OCI-M2 (cell line): Measurements from ENCODE around the gene RNASE4.
"Not testable (repeated sequence)": the region's sequence is repeated elsewhere in the genome, so short reads cannot be mapped to it uniquely, and the experiment has no call there.

Source experiments
- DNase-seq: peaks from one replicate; lab custom pipeline; 2025; ENCODE audit not compliant: unreplicated experiment; lab: John Stamatoyannopoulos, UW

Gene RNASE4

DNA sequence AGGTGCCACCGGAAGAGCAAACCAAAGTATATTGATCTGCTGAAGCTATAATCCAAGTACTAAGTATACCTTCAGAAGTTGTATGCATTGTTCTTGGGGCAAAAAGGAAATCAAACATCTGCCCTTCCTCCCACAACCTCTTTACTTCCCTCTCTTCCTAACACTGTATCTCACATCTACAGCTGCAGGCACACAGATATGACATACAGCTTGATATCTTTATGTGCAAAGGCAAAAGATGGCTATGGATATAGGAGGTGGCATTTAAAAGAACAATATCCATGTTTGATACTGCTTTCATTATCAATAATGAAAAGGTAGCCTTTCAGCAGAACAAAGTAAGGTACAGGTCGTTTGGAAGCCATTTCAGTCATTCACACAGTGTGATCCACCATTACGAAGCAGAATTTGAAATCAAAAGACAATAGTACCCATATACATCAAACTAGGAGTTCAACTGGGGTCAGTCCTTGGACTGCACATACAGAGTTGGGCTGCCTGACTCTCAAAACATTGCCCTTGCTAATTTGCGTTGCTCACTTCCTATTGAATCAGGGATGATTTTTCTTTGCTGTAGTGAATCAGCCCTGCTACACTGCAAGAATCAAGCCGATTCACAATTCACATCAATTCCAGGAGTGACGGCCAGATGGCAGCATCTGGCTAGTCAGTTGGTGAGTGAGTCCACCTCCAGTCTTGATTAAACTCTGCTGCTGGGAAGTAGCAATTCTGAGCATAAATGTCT lies 13.1 kb downstream of the RNASE4 start:
- DNase-seq = peak; percentile 79

DNA sequence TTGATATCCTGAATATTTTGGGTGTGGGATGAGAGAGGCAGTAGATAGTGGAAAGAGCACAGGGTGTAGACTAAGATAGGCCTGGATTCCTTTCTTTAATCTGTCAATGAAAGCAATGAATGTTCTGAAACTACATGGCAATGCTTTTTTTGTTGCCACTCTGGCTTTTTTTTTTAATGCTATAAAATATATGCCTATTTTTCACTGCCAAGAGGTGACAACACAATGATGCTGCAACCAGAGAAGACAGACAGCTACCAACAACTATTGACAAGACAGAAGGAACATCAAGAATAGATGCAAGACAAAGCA lies 13.6 kb downstream of the RNASE4 start:
- DNase-seq = no peak

DNA sequence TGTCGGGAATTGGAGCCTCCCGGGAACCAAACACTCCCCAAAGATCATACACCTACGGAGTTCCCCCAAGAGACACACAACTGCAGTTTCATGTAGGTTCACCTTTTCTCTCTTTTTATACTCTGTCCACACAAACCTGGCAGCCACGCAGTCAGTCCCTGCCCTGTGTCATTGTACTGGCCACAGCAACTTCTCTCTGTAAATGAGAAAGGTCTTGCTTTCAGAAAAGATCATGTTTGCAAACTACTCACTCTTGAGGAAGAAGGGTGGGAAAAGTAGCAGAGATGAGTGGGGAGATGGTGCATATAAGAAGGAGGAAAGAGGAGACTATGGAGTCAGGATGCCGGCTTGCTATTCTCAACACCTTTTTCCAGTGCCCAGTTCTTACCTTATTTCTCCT lies 14.6 kb downstream of the RNASE4 start:
- DNase-seq = no peak

DNA sequence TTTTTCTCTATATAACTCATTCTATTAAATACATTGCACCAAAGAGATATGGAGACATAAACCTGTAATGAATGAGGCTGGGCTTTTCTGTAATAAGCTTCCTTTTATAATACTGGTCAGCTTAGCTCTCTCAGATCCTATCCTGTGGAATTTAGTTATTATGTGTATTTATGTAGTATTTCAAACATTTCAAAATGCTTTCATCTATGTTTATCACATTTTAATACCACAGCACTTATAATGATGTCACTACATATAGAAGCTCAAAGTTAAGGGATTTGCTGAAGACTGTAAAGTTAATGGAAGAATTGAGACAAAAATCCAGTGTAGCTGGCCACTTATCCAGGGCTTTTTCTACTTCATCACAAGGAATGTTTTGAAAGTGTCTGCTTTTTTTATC lies 15.6 kb downstream of the RNASE4 start:
- no peak for DNase-seq

DNA sequence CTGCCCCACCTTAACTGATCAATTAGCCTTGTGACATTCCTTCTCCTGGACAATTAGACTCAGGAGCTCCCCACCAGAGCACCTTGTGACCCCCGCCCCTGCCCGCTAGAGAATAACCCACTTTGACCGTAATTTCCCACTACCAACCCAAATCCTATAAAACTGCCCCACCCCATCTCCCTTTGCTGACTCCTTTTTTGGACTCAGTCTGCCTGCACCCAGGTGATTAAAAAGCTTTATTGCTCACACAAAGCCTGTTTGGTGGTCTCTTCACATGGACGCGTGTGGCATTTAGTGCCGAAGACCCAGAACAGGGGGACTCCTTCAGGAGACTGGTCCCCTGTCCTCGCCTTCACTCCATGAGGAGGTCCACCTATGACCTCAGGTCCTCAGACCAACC lies 16.6 kb downstream of the RNASE4 start:
- not testable (repeated sequence) for DNase-seq

DNA sequence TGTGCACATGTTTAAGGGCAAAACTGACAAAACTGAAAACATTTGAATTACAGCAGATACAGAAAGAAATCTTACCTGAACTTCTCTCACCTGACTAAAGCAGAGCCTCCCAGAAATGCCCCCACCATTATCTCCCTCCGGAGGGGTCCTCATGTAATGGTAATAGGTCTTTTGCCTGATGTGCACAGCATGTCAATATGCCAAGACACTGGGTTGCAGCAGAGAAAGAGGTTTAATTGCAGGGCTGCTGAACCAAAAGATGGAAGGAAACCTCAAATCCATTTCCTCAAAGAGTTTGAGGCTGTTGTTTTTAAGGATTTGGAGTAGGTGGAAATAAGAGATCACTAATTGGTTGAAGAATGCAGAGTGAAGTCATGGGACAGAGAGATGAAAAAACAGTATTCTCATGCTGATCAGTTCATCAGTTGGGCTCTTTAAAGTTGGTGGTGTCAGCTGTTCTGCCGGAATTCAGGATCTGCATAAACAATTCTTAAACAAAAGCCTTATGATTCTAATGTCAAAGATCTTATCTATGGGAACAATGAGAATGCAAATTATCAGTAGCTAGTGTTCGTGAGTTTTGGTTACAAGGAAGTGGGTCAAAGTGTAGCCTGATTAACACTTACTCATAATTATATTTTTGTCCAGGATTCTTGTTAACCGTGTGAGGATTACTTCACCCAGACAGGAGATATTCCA lies 22.4 kb downstream of the RNASE4 start:
- DNase-seq = no peak

DNA sequence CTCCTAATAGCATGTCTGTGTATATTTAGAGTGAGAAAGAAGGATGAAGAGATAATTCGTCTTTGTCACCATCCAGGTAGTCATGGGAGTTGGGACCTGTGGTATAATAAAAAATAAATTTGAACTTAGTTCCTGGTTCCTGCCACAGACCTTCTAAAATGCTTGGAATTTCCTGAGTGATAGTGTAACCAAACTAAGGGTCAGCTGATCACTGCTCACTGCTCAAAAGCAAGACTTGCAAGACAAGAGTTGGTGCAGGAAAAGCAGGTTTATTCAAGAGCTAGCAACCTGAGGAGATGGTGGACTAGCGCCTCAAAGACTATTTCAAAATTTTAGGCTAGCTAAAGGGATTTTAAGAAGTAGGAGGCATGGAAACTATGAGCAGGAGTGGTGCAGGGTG lies 23.3 kb downstream of the RNASE4 start:
- no peak for DNase-seq

DNA sequence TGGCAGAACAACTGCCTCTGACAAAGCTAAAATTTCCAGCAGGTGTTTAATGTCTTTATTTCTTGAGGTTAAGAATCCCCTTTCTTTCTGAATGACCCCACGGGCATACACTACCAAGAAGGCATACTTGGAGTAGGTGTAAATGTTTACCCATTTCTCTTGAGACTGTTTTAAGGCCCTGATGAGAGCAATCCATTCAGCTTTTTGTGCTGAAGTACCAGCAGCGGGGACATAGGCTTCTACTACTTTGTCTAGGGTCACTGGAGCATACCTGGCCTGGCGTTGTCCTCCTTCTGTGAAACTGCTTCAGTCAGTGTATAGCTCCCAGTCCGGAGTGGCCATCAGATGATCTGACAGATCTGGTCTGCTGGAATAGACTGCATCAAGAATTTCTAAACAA lies 26.9 kb downstream of the RNASE4 start:
- DNase-seq = no peak

DNA sequence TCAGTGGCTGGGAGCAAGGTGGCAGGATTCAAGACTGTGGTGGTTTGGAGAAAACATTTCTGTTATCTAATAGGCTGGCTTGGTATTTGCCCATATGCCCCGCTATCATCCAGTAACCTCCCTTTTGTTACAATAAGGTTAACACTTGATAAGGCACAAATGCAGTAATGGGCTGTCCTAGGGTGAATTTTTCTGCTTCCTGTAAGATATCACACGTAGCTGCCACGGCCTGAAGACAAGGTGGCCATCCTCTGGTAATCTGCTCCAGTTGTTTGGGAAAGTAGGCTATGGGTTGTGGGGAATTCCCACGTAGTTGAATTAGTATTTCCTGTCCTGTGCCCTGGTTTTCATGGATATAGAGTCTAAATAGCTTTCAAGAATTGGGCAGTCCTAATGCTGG lies 27.3 kb downstream of the RNASE4 start:
- no peak for DNase-seq

DNA sequence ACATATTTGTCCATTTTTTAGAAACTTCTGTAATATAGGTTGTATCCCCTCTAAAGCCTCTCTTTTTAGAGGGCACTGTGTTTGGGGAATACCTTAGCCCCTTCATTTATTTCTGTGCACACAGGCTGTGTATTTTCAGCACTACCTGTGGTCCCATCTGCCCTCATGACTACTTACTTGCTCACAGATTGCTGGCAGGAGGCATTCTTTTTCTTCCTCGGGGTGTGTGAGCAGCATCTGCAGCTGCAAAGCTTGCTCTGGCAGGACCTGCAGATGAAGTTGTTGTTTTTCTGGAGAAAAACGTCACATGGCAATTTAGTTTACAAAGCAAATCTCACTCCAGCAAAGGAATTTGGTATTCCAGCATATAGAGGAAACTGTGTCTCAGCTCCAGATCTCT lies 28.5 kb downstream of the RNASE4 start:
- no peak for DNase-seq

DNA sequence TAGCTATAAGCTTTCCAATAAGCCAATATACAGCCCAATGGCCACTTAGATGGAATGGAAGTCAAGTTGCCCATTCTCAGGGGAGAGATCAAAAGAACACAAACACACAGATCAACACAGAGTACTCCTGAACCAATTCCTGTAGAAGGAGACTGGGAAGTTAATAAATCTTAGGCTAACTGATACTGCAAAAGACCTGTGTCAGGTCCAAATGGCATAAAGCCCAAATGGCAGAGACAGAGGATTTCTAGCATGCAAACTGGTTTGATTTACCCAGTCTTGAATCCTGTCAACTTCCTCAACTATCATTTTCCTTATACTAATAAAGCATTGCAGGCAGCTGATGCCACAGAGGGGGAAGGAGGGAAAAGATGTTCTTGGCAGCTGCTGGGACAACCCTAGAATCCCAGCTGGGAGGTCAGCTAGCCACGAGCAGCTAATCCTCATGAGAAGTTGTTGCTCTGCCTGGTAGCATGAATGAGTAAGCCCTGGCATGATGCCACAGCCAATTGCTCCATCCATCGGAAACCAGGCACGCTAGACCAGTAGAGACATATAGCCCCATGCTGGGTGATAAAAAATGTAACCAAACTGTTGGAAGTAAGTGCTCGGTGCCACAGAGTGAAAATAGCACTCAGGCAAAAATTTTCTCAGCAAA lies 30.4 kb downstream of the RNASE4 start:
- no peak for DNase-seq

DNA sequence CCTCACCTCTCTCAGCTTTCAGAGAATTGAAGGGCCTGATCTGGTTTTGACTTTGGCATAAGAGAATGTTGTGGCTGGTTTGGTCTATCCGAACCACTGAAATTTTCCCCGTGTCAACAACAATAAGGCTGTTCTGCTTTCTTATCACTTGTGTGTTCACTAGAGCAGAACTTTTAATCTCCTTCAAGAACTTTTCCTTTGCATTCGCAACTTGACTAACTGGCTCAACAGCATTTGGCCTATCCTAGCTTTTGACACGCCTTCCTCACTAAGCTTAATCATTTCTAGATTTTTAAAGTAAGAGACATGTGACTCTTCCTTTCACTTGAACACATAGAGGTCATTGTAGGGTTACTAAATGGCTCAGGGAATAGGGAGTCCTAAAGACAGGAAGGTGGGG lies 35.4 kb downstream of the RNASE4 start:
- no peak for DNase-seq

DNA sequence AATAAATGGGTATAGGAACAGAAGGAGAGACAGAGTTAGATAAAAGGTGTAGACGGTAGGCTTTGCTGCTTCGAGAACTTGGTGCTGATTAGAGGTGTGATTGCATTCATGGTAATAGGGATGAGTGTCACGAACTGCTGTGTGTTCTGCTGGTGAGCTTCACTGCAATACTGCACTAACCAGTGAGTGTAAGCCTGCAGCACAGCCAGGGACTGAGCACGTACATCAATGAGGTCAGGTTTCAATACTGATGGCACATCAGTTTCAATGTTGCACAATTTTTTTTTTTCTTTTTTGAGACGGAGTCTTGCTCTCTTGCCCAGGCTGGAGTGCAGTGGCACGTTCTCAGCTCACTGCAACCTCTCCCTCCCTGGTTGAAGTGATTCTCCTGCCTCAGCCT lies 36.4 kb downstream of the RNASE4 start:
- DNase-seq = no peak

DNA sequence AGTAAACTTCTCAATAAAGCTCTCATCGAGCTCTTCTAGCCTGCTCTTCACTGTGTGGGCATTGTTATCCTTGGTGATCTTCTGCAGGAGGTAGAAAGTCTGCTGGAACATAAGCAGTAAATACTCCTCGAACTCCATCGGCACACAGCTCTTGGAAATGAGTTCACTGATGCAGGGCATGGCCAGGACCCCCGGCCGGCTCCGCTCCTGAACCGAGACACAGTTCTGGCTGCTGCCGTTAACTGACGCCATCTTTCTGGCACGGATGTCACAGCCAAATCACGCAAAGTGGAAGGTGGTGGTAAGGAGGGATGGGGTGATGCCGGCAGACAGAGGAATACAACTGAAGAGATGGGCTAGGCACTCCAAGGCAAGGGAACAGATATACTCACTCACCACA lies 37.7 kb downstream of the RNASE4 start:
- no peak for DNase-seq

DNA sequence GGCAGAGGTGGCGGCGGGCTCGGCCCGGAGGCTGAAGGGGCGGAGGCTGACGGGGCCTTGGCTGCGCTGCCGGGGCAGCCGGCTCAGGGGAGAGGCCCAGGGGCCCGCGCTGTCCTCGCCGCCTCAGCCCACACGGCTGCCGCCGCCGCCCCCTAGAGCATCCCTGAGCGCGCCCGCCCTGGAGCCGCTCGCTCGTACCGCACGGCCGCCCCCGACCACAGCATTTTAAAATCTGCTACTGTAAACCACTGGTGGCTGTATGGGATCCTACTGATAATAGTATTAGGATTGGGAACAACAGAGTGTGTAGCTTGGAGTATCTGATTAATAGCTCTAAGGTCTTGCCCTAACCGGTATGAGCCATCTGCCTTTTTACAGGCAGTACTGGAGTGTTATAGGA lies 39.1 kb downstream of the RNASE4 start:
- no peak for DNase-seq

DNA sequence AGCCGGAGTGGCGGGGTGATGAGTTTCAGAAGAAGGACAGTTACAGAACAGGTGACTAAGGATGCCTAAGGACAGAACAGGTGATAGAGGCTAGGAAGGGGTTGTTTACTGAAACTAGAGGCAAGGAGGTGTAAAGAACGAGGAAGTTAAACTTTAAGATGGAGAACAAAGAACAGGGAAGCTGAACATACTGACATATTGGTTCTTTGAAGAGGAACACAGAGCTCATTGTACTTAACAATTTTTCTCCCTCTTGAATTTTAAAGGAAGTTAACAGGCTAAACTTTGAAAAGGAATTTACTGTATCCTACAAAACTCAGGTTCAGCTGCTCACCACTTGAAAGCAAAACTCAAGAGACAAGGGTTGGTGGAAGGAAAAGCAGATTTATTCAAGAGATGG lies 41.8 kb downstream of the RNASE4 start:
- not testable (repeated sequence) for DNase-seq

DNA sequence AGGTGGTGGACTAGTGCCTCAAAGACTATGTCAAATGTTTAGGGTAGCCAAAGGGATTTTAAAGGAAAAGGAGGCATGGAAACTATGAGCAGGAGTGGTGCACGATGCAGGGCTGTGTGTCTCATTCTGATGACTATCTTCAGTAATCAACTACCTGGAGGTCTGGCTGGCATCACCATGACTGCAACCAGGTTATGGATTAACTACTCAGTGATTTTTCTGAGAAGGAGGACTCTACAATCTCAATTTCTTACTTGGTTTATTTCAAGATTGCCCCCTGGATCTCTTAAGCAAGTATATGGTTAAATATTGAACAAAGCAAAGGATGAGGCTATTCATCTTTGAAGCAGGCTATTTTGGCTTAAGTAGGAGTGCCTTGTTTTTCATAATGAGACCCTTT lies 42.2 kb downstream of the RNASE4 start:
- DNase-seq = no peak

DNA sequence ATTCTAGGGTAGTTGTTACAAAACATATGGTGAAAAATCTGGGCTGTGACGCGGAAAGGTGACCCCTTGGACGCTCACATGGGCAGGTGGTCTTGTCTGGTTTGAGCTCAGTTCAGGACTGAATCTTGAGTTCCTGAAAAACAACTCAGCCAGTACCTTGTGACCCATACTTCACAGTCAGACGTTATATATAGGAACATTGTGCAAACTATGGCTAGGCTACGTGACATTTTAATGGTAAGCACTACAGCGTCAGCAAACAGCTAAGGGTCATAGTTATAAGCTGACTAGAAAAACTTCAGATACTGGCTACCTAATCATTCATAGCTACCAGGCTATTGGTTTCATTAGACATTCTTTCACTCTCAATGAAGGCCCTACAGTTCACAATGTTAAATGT lies 46.5 kb downstream of the RNASE4 start:
- DNase-seq = no peak

DNA sequence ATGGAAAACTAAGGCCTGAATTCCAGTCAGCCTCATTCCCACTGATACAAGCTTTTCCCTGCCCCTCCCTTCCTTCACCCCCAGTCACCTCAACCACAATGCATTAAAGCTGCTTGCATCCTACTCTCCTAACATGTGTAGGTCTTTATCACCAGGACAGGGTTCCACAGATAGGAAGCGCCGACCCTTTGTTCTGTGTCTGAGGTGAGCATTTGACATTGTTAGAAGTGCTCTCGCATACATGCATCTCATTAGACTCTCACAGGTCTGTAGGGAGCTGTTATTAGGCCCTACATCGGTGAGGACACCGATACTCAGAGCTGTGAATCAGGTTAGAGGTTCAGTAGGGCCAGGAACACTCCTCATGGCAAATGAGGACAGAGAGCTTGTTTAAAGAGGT lies 48.1 kb downstream of the RNASE4 start:
- no peak for DNase-seq

DNA sequence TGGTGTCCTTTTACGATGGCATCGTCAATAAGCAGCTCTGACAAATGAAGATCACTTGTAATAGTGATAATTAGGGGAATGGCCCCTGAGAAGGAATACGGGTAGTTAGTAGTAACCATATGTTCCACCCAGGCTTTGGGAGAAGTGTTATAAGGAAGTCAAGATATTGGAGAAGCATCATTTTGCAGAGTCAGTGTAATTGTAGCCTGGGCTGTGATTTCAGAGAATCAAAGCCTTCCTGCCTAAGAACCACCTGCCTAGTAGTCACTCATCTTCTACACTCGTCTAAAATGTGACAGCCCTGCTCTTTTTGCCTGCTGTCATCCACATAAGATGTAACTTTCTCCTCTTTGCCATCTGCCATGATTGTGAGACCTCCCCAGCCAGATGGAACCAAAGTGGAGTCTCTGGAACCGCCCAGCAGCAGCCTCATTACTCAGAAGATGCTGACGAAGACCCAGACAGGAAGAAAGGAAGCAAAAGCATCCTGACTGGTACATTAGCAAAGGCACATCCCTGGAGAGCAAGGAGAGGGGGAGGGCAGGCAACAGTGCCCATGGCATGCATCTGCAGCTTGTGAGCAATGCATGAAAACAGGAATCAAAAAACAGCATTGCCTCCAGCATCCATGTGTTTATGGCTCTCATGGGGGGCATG lies 48.7 kb downstream of the RNASE4 start:
- no peak for DNase-seq

DNA sequence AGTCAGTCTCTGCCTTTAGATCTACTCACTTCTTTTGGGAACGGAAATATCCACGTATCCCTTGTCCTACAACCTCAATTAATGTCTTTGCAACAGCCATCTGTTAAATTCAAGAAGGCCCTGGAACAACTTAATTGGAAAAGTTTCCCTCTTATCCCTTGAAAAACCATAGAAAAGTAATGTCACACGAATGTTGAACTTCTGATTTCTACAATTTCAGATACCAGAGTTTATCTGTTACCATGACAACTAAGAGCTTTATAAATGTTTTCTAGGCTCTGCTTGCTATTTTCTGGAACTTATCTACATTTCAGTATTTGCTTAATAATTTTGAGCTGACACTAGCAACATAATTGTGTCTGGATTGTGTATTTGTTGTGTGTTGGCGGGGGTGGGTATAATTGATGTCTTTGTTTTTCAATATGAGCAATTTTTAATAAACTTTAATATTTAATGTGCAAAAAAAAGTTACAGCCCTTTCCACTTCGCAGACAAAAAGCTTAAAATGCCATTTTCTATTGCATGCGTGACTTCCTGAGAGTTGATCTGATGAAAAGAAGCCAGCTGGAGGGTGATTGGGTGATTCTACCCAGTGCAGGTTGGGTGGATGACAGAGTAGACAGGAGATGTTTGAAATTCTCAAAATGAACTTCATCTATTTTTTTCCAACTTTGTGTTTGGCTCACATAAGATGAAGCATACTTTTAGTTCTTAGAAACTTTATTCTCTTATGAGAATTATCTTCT lies 49.5 kb downstream of the RNASE4 start:
- no peak for DNase-seq
